SK-N-MC (cell line): ENCODE results near the gene GPS1.
A peak's percentile ranks its signal among the peaks of the same experiment; 100 is the strongest.

Experiments used
- DNase-seq: peaks from one replicate; pipeline ENCODE4 v3.0.0-alpha.2; 2011; ENCODE audit warnings: low read depth, low spot score
- H3K27ac ChIP-seq: fragments of 200-600 bp; sonication (generic); 2 replicates; pipeline ENCODE4 v1.5.1; 2016; ENCODE audit warnings: mixed run types
- H3K36me3 ChIP-seq: fragments of 200-600 bp; sonication (generic); 2 replicates; pipeline ENCODE4 v1.6.1; 2017; ENCODE audit warnings: antibody characterized with exemption, low read length, mixed read lengths; ENCODE audit not compliant: insufficient read depth
- H3K4me3 ChIP-seq: fragments of 200-600 bp; sonication (generic); 2 replicates; pipeline ENCODE4 v1.5.1; 2016
- H3K9ac ChIP-seq: fragments of 200-600 bp; sonication (generic); 2 replicates; pipeline ENCODE4 v1.8.0; 2017; ENCODE audit warnings: mixed run types, mixed read lengths; ENCODE audit not compliant: insufficient read length
- H3K9me3 ChIP-seq: fragments of 200-600 bp; sonication (generic); 2 replicates; pipeline ENCODE4 v1.6.1; 2017; ENCODE audit warnings: low read depth, mild to moderate bottlenecking, antibody characterized with exemption, low read length, moderate library complexity, mixed read lengths
- EZH2 ChIP-seq: fragments of 200-600 bp; sonication (generic); IDR thresholded peaks from one replicate; pipeline ENCODE4 v1.6.1; 2017; ENCODE audit warnings: antibody characterized with exemption
- FOXP2 ChIP-seq: optimal IDR thresholded peaks from 2 replicates; pipeline ENCODE3; 2011; ENCODE audit warnings: mild to moderate bottlenecking, moderate library complexity; ENCODE audit not compliant: insufficient read depth; ENCODE audit errors: extremely low read length, control extremely low read depth
- POLR2AphosphoS5 ChIP-seq: IDR thresholded peaks from 2 replicates; pipeline ENCODE4 v1.6.1; 2012; ENCODE audit warnings: mild to moderate bottlenecking, low read depth, low read length, borderline replicate concordance

The GPS1 gene

GRCh38 chr17:82022981-82023446 is 28.7 kb upstream of the GPS1 start, which contains the start of gene LRRC45:
LRRC45 (plus strand) TSS chr17:82023305; CDS start chr17:82023644, 339 bp downstream.
- Histone ChIP-seq H3K27ac (no peak within 1 kb of the TSS), H3K36me3 (no peaks in the 10 kb centered on the region), H3K4me3 (peak within 1 kb of the TSS; percentile 98), H3K9ac (peak within 1 kb of the TSS; percentile 85), H3K9me3 (no peaks in the 10 kb centered on the region)
- no peak for TF ChIP-seq EZH2
- peak; percentile 45 for TF ChIP-seq FOXP2
- peak; percentile 96 for DNase-seq

GRCh38 chr17:82023447-82024241 is 28.1 kb upstream of the GPS1 start:
- H3K9ac ChIP-seq: peak overlapping the region; percentile 81
- no peak for DNase-seq

DNA sequence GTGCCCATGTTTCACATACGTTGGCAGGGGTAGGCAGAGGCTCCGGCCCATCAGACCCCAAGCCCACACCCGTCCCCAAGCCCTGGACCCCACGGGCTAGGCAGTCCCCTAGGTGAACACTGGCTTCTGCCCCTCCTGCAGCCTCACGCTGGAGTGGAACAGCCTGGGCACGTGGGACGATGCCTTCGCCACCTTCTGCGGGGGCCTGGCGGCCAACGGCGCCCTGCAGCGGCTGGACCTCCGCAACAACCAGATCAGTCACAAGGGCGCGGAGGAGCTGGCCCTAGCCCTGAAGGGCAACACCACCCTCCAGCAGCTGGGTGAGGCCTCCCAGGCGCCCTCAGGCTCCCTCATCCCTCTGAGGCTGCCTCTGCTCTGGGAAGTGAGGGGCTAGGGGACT is 26.8 kb upstream of the GPS1 start:
- H3K27ac ChIP-seq: no peak overlapping the region
- H3K9ac ChIP-seq: no peak overlapping the region
- H3K36me3 ChIP-seq: no peaks in the 10 kb centered on the region
- TF ChIP-seq EZH2: no peak
- TF ChIP-seq POLR2AphosphoS5: no peak
- no peak for TF ChIP-seq FOXP2
- H3K4me3 ChIP-seq: no peak overlapping the region
- H3K9me3 ChIP-seq: no peaks in the 10 kb centered on the region
- DNase-seq: no peak

More at GRCh38 chr17:82023447-82024241, 28.1 kb upstream of the GPS1 start:
- no peak; the same call in 1 of the 2 replicates for TF ChIP-seq POLR2AphosphoS5
- no peak for TF ChIP-seq EZH2
- no peak for TF ChIP-seq FOXP2
- Histone ChIP-seq H3K36me3 (no peaks in the 10 kb centered on the region), H3K27ac (no peak overlapping the region), H3K9me3 (no peaks in the 10 kb centered on the region), H3K4me3 (peak overlapping the region; percentile 89)

GRCh38 chr17:82025401-82026107 is 26.1 kb upstream of the GPS1 start:
- Histone ChIP-seq H3K27ac (no peak overlapping the region), H3K36me3 (no peaks in the 10 kb centered on the region), H3K9ac (no peak overlapping the region), H3K9me3 (no peaks in the 10 kb centered on the region), H3K4me3 (no peak overlapping the region)
- no peak for DNase-seq
- TF ChIP-seq FOXP2: no peak
- TF ChIP-seq EZH2: no peak
- no peak for TF ChIP-seq POLR2AphosphoS5

DNA sequence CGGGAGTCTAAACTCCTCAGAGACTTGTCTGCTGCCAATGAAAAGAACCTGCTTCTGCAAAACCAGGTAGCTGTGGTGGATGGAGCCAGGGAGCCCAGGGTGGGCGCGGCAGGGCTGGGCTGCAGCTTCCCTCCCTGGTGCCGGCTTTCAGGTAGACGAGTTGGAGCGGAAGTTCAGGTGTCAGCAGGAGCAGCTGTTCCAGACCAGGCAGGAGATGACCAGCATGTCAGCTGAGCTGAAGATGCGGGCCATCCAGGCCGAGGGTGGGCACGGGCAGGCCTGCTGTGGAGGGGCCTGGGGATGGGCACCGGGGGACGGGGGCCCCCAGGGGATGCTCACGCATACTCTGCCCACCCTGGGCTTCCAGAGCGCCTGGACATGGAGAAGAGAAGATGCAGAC is 23.5 kb upstream of the GPS1 start:
- no peak overlapping the region for H3K27ac ChIP-seq
- no peak overlapping the region for H3K9ac ChIP-seq
- H3K4me3 ChIP-seq: no peak overlapping the region
- no peak for DNase-seq
- no peaks in the 10 kb centered on the region for H3K36me3 ChIP-seq
- H3K9me3 ChIP-seq: no peaks in the 10 kb centered on the region
- TF ChIP-seq POLR2AphosphoS5: no peak
- no peak for TF ChIP-seq FOXP2
- TF ChIP-seq EZH2: no peak

DNA sequence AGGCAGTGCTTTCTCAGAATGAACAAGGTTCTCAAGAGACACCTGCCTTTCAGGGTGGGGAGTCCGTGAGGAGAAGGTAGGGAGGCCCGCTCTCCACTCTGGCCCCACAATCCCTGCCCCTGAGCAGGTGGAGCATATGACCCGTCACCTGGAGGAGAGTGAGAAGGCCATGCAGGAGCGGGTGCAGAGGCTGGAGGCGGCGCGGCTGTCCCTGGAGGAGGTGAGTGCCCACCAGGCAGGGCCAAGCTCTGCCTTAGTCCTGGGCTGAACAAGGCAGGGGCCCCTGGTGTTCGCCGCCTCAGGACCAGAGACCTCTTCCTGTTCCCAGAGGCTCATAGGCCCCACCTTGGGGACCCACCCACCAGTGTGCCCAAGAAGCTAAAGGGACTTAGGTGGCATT is 22.7 kb upstream of the GPS1 start:
- Histone ChIP-seq H3K4me3 (no peak overlapping the region), H3K27ac (no peak overlapping the region), H3K36me3 (no peaks in the 10 kb centered on the region), H3K9ac (no peak overlapping the region), H3K9me3 (no peaks in the 10 kb centered on the region)
- no peak for DNase-seq
- no peak for TF ChIP-seq POLR2AphosphoS5
- no peak for TF ChIP-seq EZH2
- TF ChIP-seq FOXP2: no peak

DNA sequence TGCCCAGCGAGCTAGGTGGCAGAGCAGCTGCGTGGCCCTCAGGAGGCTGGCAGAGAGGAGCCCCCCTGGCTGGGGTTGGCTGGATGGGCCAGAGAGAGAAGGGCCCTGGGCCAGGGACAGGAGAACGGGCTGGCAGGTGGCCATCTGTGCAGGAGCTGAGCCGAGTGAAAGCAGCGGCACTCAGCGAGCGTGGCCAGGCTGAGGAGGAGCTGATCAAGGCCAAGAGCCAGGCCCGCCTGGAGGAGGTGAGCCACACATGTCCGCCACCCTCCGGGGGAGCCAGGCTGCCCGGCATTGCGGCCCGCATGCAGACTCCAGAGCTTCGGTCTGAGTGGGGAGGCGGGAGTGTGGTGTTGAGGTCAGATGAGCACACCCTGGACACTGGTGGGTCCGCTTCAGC is 22.3 kb upstream of the GPS1 start:
- no peaks in the 10 kb centered on the region for H3K9me3 ChIP-seq
- TF ChIP-seq EZH2: no peak
- no peak for TF ChIP-seq FOXP2
- no peak for TF ChIP-seq POLR2AphosphoS5
- no peak overlapping the region for H3K27ac ChIP-seq
- no peak for DNase-seq
- no peaks in the 10 kb centered on the region for H3K36me3 ChIP-seq
- no peak overlapping the region for H3K9ac ChIP-seq
- no peak overlapping the region for H3K4me3 ChIP-seq

GRCh38 chr17:82029990-82030469 is 21.7 kb upstream of the GPS1 start:
- H3K9ac ChIP-seq: no peak overlapping the region
- TF ChIP-seq POLR2AphosphoS5 (no peak), FOXP2 (no peak), EZH2 (no peak)
- H3K4me3 ChIP-seq: peak overlapping the region; percentile 90; the same call in 1 of the 2 replicates
- no peak for DNase-seq
- H3K9me3 ChIP-seq: no peaks in the 10 kb centered on the region
- H3K27ac ChIP-seq: no peak overlapping the region
- no peaks in the 10 kb centered on the region for H3K36me3 ChIP-seq
